ENCODE data around the gene SLC27A1. TPM values are rescaled to one million over a fixed set of nuclear protein-coding genes. Genes with fewer than 3 reads are reported as not detected.

The SLC27A1 gene
- total and polyA plus RNA-seq, 2 donors (not counting 3 experiments of a cell fraction or from before 2014, with no cell fraction given), result 10.4 to 13.5 TPM

GRCh38 chr19:17482877-17483604 is 12.7 kb downstream of the SLC27A1 start:
- dilution Hi-C loops (cut with MboI; ENCODE audit: extremely low pct_ligation_motif_present, low sequenced_read_pairs) (no loop called here), intact Hi-C loops (cut with micrococcal nuclease) (no loop called here)
- no peak overlapping the region for H3K4me3 ChIP-seq (replicated peaks in 1 of 3; ENCODE audit: insufficient read depth in 1 of 3, low read depth in 1 of 3, low read length in 3 of 3)
- no peaks in the 10 kb centered on the region for H3K36me3 ChIP-seq (ENCODE audit: control insufficient read depth in 2 of 2, extremely low read depth in 1 of 2, insufficient read depth in 2 of 2, low read length in 2 of 2)
- no peaks in the 10 kb centered on the region for H3K4me1 ChIP-seq (ENCODE audit: control insufficient read depth, extremely low read depth, insufficient read depth, low read length)
- H3K9ac ChIP-seq (replicated peaks; ENCODE audit: extremely low read depth, insufficient read depth, low read length), result no peak overlapping the region
- no peaks in the 10 kb centered on the region for H3K9me1 ChIP-seq (replicated peaks; ENCODE audit: control insufficient read depth, extremely low read depth, insufficient read depth, low read length)
- FAIRE-seq, result no peak
- H3K4me2 ChIP-seq (ENCODE audit: insufficient read depth, low read length), result no peak overlapping the region
- no peak overlapping the region for H2AFZ ChIP-seq (ENCODE audit: low read depth, low read length)
- H3K9me3 ChIP-seq (replicated peaks; ENCODE audit: control insufficient read depth, insufficient read depth, low read length), result no peaks in the 10 kb centered on the region
- no peaks in the 10 kb centered on the region for H4K20me1 ChIP-seq (replicated peaks; ENCODE audit: control insufficient read depth, extremely low read depth, insufficient read depth, low read length)
- ChIA-PET CTCF (interaction anchor here (1.2 to 1.4 kb wide), 2 partner anchors 13 to 16 kb away, joined by 3 to 4 read pairs; no protein-coding TSS in a partner anchor), POLR2A (no interaction called here)
- no peak overlapping the region for H3K27ac ChIP-seq (ENCODE audit: insufficient read depth, low read depth, low read length)
- H3K27me3 ChIP-seq (ENCODE audit: control insufficient read depth in 2 of 2, insufficient read depth in 2 of 2, low read length in 2 of 2), result no peaks in the 10 kb centered on the region
- no peak for TF ChIP-seq GATA2 (IDR thresholded peaks at IDR 0.05; ENCODE audit: insufficient read depth, insufficient read length, low read depth, low read length)
- TF ChIP-seq FOS (IDR thresholded peaks at IDR 0.05; ENCODE audit: borderline replicate concordance, insufficient read depth, low read length), result no peak
- no peak for TF ChIP-seq EZH2 (IDR thresholded peaks at IDR 0.05; ENCODE audit: borderline replicate concordance, low read depth, low read length, severe bottlenecking)
- no peak for TF ChIP-seq JUN (IDR thresholded peaks at IDR 0.05; ENCODE audit: borderline replicate concordance, insufficient read depth, insufficient read length, low read depth)
- TF ChIP-seq MYC (IDR thresholded peaks at IDR 0.05; ENCODE audit: low read depth, low read length), result no peak
- TF ChIP-seq MAX (IDR thresholded peaks at IDR 0.05; ENCODE audit: insufficient read depth, insufficient read length), result no peak
- H3K79me2 ChIP-seq (ENCODE audit: control insufficient read depth, insufficient read depth, low read length), result no peaks in the 10 kb centered on the region
- BruUV-seq (replicated peaks), result no TSS peak
- DNase-seq (ENCODE audit: low read depth, low spot score), result no peak

GRCh38 chr19:17483605-17484002 is 13.3 kb downstream of the SLC27A1 start:
- dilution Hi-C loops (cut with MboI; ENCODE audit: extremely low pct_ligation_motif_present, low sequenced_read_pairs), result no loop called here
- no peak for FAIRE-seq
- no peak for DNase-seq (ENCODE audit: low read depth, low spot score)

More at GRCh38 chr19:17483605-17484002, 13.3 kb downstream of the SLC27A1 start:
- no peaks in the 10 kb centered on the region for H3K9me3 ChIP-seq (replicated peaks; ENCODE audit: control insufficient read depth, insufficient read depth, low read length)
- no peak overlapping the region for H3K4me3 ChIP-seq (replicated peaks in 1 of 3; ENCODE audit: insufficient read depth in 1 of 3, low read depth in 1 of 3, low read length in 3 of 3)
- no peaks in the 10 kb centered on the region for H3K79me2 ChIP-seq (ENCODE audit: control insufficient read depth, insufficient read depth, low read length)
- intact Hi-C loops (cut with micrococcal nuclease), result no loop called here
- TF ChIP-seq POLR2A (IDR thresholded peaks at IDR 0.05; ENCODE audit: low read depth, low read length) (no peak), EZH2 (IDR thresholded peaks at IDR 0.05; ENCODE audit: borderline replicate concordance, low read depth, low read length, severe bottlenecking) (no peak), GATA2 (IDR thresholded peaks at IDR 0.05; ENCODE audit: insufficient read depth, insufficient read length, low read depth, low read length) (no peak), CTCF (IDR thresholded peaks at IDR 0.05; ENCODE audit: extremely low read depth in 1 of 2, insufficient read depth in 1 of 2, low read depth in 1 of 2, low read length in 2 of 2) (no peak), MYC (IDR thresholded peaks at IDR 0.05; ENCODE audit: low read depth, low read length) (no peak), MAX (IDR thresholded peaks at IDR 0.05; ENCODE audit: insufficient read depth, insufficient read length) (no peak), JUN (IDR thresholded peaks at IDR 0.05; ENCODE audit: borderline replicate concordance, insufficient read depth, insufficient read length, low read depth) (no peak), POLR2AphosphoS5 (IDR thresholded peaks at IDR 0.05; ENCODE audit: insufficient read depth, low read depth, low read length) (no peak), FOS (IDR thresholded peaks at IDR 0.05; ENCODE audit: borderline replicate concordance, insufficient read depth, low read length) (no peak)
- H3K4me1 ChIP-seq (ENCODE audit: control insufficient read depth, extremely low read depth, insufficient read depth, low read length), result peaks cover 5% of the 10 kb centered on the region
- no peaks in the 10 kb centered on the region for H3K27me3 ChIP-seq (ENCODE audit: control insufficient read depth in 2 of 2, insufficient read depth in 2 of 2, low read length in 2 of 2)
- no peaks in the 10 kb centered on the region for H4K20me1 ChIP-seq (replicated peaks; ENCODE audit: control insufficient read depth, extremely low read depth, insufficient read depth, low read length)
- H3K4me2 ChIP-seq (ENCODE audit: insufficient read depth, low read length), result no peak overlapping the region
- no peaks in the 10 kb centered on the region for H3K9me1 ChIP-seq (replicated peaks; ENCODE audit: control insufficient read depth, extremely low read depth, insufficient read depth, low read length)
- H3K36me3 ChIP-seq (ENCODE audit: control insufficient read depth in 2 of 2, extremely low read depth in 1 of 2, insufficient read depth in 2 of 2, low read length in 2 of 2), result no peaks in the 10 kb centered on the region
- ChIA-PET CTCF (interaction anchor here (1.2 to 1.4 kb wide), 2 partner anchors 12 to 17 kb away, joined by 3 to 4 read pairs; no protein-coding TSS in a partner anchor), POLR2A (no interaction called here)
- H3K9ac ChIP-seq (replicated peaks; ENCODE audit: extremely low read depth, insufficient read depth, low read length), result no peak overlapping the region
- BruUV-seq (replicated peaks), result no TSS peak
- H2AFZ ChIP-seq (ENCODE audit: low read depth, low read length), result no peak overlapping the region
- H3K27ac ChIP-seq (ENCODE audit: insufficient read depth, low read depth, low read length), result no peak overlapping the region

Data from endothelial cell of umbilical vein (primary cell).